GM19240 (cell line): Measurements from ENCODE around the gene ITGA8.
"Not testable (repeated sequence)": the region's sequence is repeated elsewhere in the genome, so short reads cannot be mapped to it uniquely, and the experiment has no call there.

Experiments
- DNase-seq: peaks from one replicate; pipeline ENCODE4 v3.0.0; 2011; ENCODE audit warnings: low spot score; ENCODE audit not compliant: insufficient read length

ITGA8 gene

GRCh38 chr10:15684768-15685167 is 35.0 kb downstream of the ITGA8 start:
- DNase-seq, result no peak

GRCh38 chr10:15681076-15681475 is 38.6 kb downstream of the ITGA8 start:
- no peak for DNase-seq

- no peak for DNase-seq
Observed at GRCh38 chr10:15678851-15679250, 40.9 kb downstream of the ITGA8 start.

GRCh38 chr10:15672469-15672868 is 47.3 kb downstream of the ITGA8 start:
- DNase-seq, result no peak

- no peak for DNase-seq
Observed at GRCh38 chr10:15670880-15671279, 48.8 kb downstream of the ITGA8 start.

GRCh38 chr10:15661574-15661973 is 58.1 kb downstream of the ITGA8 start:
- DNase-seq, result no peak

GRCh38 chr10:15660990-15661389 is 58.7 kb downstream of the ITGA8 start:
- no peak for DNase-seq

GRCh38 chr10:15658069-15658702 is 61.5 kb downstream of the ITGA8 start:
- DNase-seq, result no peak

GRCh38 chr10:15652757-15653156 is 67.0 kb downstream of the ITGA8 start:
- DNase-seq, result no peak

GRCh38 chr10:15652117-15652516 is 67.6 kb downstream of the ITGA8 start:
- no peak for DNase-seq

GRCh38 chr10:15651175-15651574 is 68.5 kb downstream of the ITGA8 start:
- DNase-seq, result no peak

GRCh38 chr10:15642095-15642494 is 77.6 kb downstream of the ITGA8 start:
- no peak for DNase-seq

GRCh38 chr10:15640536-15641085 is 79.1 kb downstream of the ITGA8 start:
- DNase-seq, result no peak

- DNase-seq, result no peak
Observed at GRCh38 chr10:15636446-15636845, 83.3 kb downstream of the ITGA8 start.

GRCh38 chr10:15632456-15633091 is 87.1 kb downstream of the ITGA8 start:
- no peak for DNase-seq

- DNase-seq, result not testable (repeated sequence)
Observed at GRCh38 chr10:15631205-15631604, 88.5 kb downstream of the ITGA8 start.

GRCh38 chr10:15630353-15630752 is 89.4 kb downstream of the ITGA8 start:
- DNase-seq, result no peak

GRCh38 chr10:15627617-15628196 is 92.0 kb downstream of the ITGA8 start:
- no peak for DNase-seq

- DNase-seq, result no peak
Observed at GRCh38 chr10:15626937-15627336, 92.8 kb downstream of the ITGA8 start.

- DNase-seq, result no peak
Observed at GRCh38 chr10:15625261-15625660, 94.5 kb downstream of the ITGA8 start.

- no peak for DNase-seq
Observed at GRCh38 chr10:15624401-15625196, 95.1 kb downstream of the ITGA8 start.
